B cell (primary cell): ENCODE results near the gene HOXC9. TPM values are rescaled to one million over a fixed set of nuclear protein-coding genes. Genes with fewer than 3 reads are reported as not detected.

ENCODE experiments used
- ATAC-seq: fragments of 200-7000 bp; cut with Tn5 transposase; one replicate; pipeline ENCODE4 v1.10.0; 2021; ENCODE audit warnings: low read depth, mild to moderate bottlenecking, moderate number of reproducible peaks, moderate library complexity
- CTCF ChIA-PET: fragments of 350-600 bp; sonication (Branson Sonifier 250); formaldehyde crosslinking; loops from one replicate; lab custom pipeline; 2021; ENCODE audit warnings: antibody characterized with exemption, inconsistent platforms; lab: Charles Lee
- POLR2A ChIA-PET: fragments of 350-600 bp; sonication (Branson Sonifier 250); formaldehyde crosslinking; loops from one replicate; lab custom pipeline; 2021; ENCODE audit warnings: antibody characterized with exemption; lab: Charles Lee
- DNase-seq: peaks from one replicate; pipeline ENCODE4 v3.0.0; 2013
- H2AFZ ChIP-seq: 2 replicates; pipeline ENCODE4 v1.6.1; 2012; ENCODE audit warnings: mild to moderate bottlenecking, low read depth, low read length; ENCODE audit not compliant: insufficient read depth, poor library complexity, severe bottlenecking
- H3K27ac ChIP-seq, 2 donors: 1 replicate in 1 of 2; 2 replicates in 1 of 2; pipeline ENCODE4 v1.5.1; 2012 to 2013; ENCODE audit warnings: low read length in 2 of 2, mild to moderate bottlenecking in 2 of 2, moderate library complexity in 1 of 2
- H3K27me3 ChIP-seq, 4 experiments: fragments of 200-600 bp in 1 of 4; sonication (generic) in 1 of 4; replicated peaks in 1 of 4; 1 replicate in 2 of 4; 2 replicates in 2 of 4; pipeline versions ENCODE4 v1.6.1 to v1.7.0; 2013 to 2016; ENCODE audit warnings: low read length in 3 of 4, mild to moderate bottlenecking in 2 of 4, mixed read lengths in 1 of 4, moderate library complexity in 1 of 4; ENCODE audit not compliant: insufficient read depth in 4 of 4, control insufficient read depth in 3 of 4; ENCODE audit errors: control extremely low read depth in 1 of 4
- H3K36me3 ChIP-seq, 2 experiments: replicated peaks in 1 of 2; 1 replicate in 1 of 2; 2 replicates in 1 of 2; pipeline versions ENCODE4 v1.6.1 to v1.7.1; 2013; ENCODE audit warnings: low read length in 1 of 2; ENCODE audit not compliant: insufficient read depth in 2 of 2, control insufficient read depth in 1 of 2; ENCODE audit errors: control extremely low read depth in 1 of 2, extremely low read depth in 1 of 2
- H3K4me1 ChIP-seq, 2 donors: fragments of 200-600 bp in 1 of 2; sonication (generic) in 1 of 2; 1 replicate in 1 of 2; 2 replicates in 1 of 2; pipeline versions ENCODE4 v1.5.1 to v1.6.1; 2013 to 2017; ENCODE audit warnings: low read length in 2 of 2; ENCODE audit not compliant: control insufficient read depth in 2 of 2, insufficient read depth in 2 of 2
- H3K4me2 ChIP-seq: replicated peaks from 2 replicates; pipeline ENCODE3; 2012; ENCODE audit warnings: mild to moderate bottlenecking, low read depth, low read length; ENCODE audit not compliant: poor library complexity, severe bottlenecking
- H3K4me3 ChIP-seq, 5 experiments: fragments of 200-600 bp in 1 of 5; sonication (generic) in 1 of 5; 1 replicate in 3 of 5; 2 replicates in 2 of 5; pipeline versions ENCODE4 v1.5.1 to v1.7.0; 2011 to 2016; ENCODE audit warnings: low read length in 4 of 5, mild to moderate bottlenecking in 4 of 5, low read depth in 2 of 5, control low read depth in 1 of 5, moderate library complexity in 1 of 5; ENCODE audit not compliant: insufficient read depth in 1 of 5; ENCODE audit errors: control extremely low read depth in 1 of 5, extremely low read depth in 1 of 5
- H3K79me2 ChIP-seq: fragments of 200-600 bp; sonication (generic); one replicate; pipeline ENCODE4 v1.6.0; 2016; ENCODE audit warnings: low read length; ENCODE audit not compliant: control insufficient read depth, insufficient read depth
- H3K9ac ChIP-seq: fragments of 200-600 bp; sonication (generic); 2 replicates; pipeline ENCODE4 v1.6.1; 2017; ENCODE audit warnings: mild to moderate bottlenecking, low read length, moderate library complexity
- H3K9me3 ChIP-seq, 3 donors: one replicate each; pipeline versions ENCODE4 v1.6.1 to v1.7.1; 2013; ENCODE audit warnings: low read length in 2 of 3; ENCODE audit not compliant: control insufficient read depth in 2 of 3, insufficient read depth in 1 of 3; ENCODE audit errors: control extremely low read depth in 1 of 3
- H4K20me1 ChIP-seq: 2 replicates; pipeline ENCODE4 v1.6.0; 2012; ENCODE audit warnings: mild to moderate bottlenecking, low read length; ENCODE audit not compliant: insufficient read depth, control insufficient read depth, poor library complexity, severe bottlenecking
- H3K27ac Mint-ChIP-seq: one replicate; pipeline ENCODE4 v1.8.0; 2021; ENCODE audit warnings: mixed read lengths
- H3K27me3 Mint-ChIP-seq: one replicate; pipeline ENCODE4 v1.8.0; 2021; ENCODE audit warnings: mixed read lengths
- H3K4me1 Mint-ChIP-seq: one replicate; pipeline ENCODE4 v1.8.0; 2021; ENCODE audit warnings: mixed read lengths
- H3K4me3 Mint-ChIP-seq: one replicate; pipeline ENCODE4 v1.8.0; 2021; ENCODE audit warnings: mixed read lengths
- H3K9me3 Mint-ChIP-seq: one replicate; pipeline ENCODE4 v1.8.0; 2022; ENCODE audit warnings: mixed read lengths; ENCODE audit not compliant: insufficient read depth
- CTCF ChIP-seq: fragments of 200-600 bp; IDR thresholded peaks from one replicate; pipeline ENCODE4 v1.8.0; 2022; ENCODE audit warnings: antibody characterized with exemption, mild to moderate bottlenecking
- EZH2 ChIP-seq: IDR thresholded peaks from 2 replicates; pipeline ENCODE4 v1.6.1; 2012; ENCODE audit warnings: borderline replicate concordance, low read depth, mild to moderate bottlenecking, moderate library complexity, low read length; ENCODE audit not compliant: insufficient read depth, poor library complexity, severe bottlenecking
- WGBS: methylation state at CpG from one replicate; pipeline ENCODE4 v1.1.5; 2013; ENCODE audit warnings: missing lambda C conversion rate; ENCODE audit not compliant: insufficient coverage; 5-methylcytosine and 5-hydroxymethylcytosine counted together
- intact Hi-C: fragments of 100-400 bp; cut with micrococcal nuclease; formaldehyde crosslinking; loops from one replicate; pipeline ENCODE4 v1.10.0; 2022
- polyA plus RNA-seq: library from polyadenylated mRNA; depleted of rRNA; stranded (reverse); fragments of >200 nt; gene quantifications from 2 replicates; pipeline ENCODE4 v1.2.3, GENCODE V29; 2012
- total RNA-seq, 2 donors: library from RNA; stranded (reverse); fragments of 120-200 nt in 1 of 2; gene quantifications; 1 replicate in 1 of 2; 2 replicates in 1 of 2; pipeline versions ENCODE4 v1.2.3 to v1.2.4, GENCODE V29; 2013 to 2022

The HOXC9 gene
- total and polyA plus RNA-seq, 2 donors (not counting 1 experiment from before 2014, with no cell fraction given): not detected

GRCh38 chr12:54048406-54049093 is 48.6 kb downstream of the HOXC9 start:
- H3K36me3 ChIP-seq: no peaks in the 10 kb centered on the region
- Mint-ChIP-seq H3K9me3 (no peaks in the 10 kb centered on the region), H3K4me3 (no peak overlapping the region), H3K27ac (no peak overlapping the region), H3K4me1 (peaks cover 35% of the 10 kb centered on the region), H3K27me3 (peaks cover 77% of the 10 kb centered on the region)
- WGBS: 68% methylated on average over 3 of the region's 3 CpGs
- no peak overlapping the region for H3K9ac ChIP-seq
- no peak for ATAC-seq
- no peak overlapping the region for H3K27ac ChIP-seq
- peaks cover 0 to 41% (median 2%) of the 10 kb centered on the region in 3 donors for H3K9me3 ChIP-seq
- intact Hi-C loops: no loop called here
- peaks cover 2 to 93% (median 79%) of the 10 kb centered on the region in 4 experiments for H3K27me3 ChIP-seq
- H3K79me2 ChIP-seq: no peaks in the 10 kb centered on the region
- peaks cover 43 to 46% of the 10 kb centered on the region in 2 donors for H3K4me1 ChIP-seq
- no peak overlapping the region for H3K4me2 ChIP-seq
- no peak overlapping the region for H3K4me3 ChIP-seq
- no peak overlapping the region for H2AFZ ChIP-seq
- CTCF ChIA-PET: interaction anchor here (1.1 kb wide), 1 partner anchor 18 kb away, joined by 3 read pairs; no protein-coding TSS in a partner anchor
- H4K20me1 ChIP-seq: no peaks in the 10 kb centered on the region
- POLR2A ChIA-PET: no interaction called here
- TF ChIP-seq EZH2 (no peak), CTCF (no peak)
- no peak for DNase-seq

GRCh38 chr12:54049108-54049507 is 49.1 kb downstream of the HOXC9 start:
- H3K79me2 ChIP-seq: no peaks in the 10 kb centered on the region
- Mint-ChIP-seq H3K27ac (no peak overlapping the region), H3K9me3 (no peaks in the 10 kb centered on the region), H3K27me3 (peaks cover 76% of the 10 kb centered on the region), H3K4me1 (peaks cover 40% of the 10 kb centered on the region), H3K4me3 (no peak overlapping the region)
- ChIA-PET POLR2A (no interaction called here), CTCF (interaction anchor here (1.1 kb wide), 1 partner anchor 19 kb away, joined by 3 read pairs; no protein-coding TSS in a partner anchor)
- H3K4me2 ChIP-seq: no peak overlapping the region
- H4K20me1 ChIP-seq: no peaks in the 10 kb centered on the region
- no peak overlapping the region for H3K9ac ChIP-seq
- no peak for ATAC-seq
- H3K4me3 ChIP-seq: no peak overlapping the region
- 72% methylated on average over 3 of the region's 6 CpGs for WGBS
- TF ChIP-seq EZH2: no peak
- TF ChIP-seq CTCF: no peak
- H2AFZ ChIP-seq: no peak overlapping the region
- H3K4me1 ChIP-seq: peaks cover 43 to 49% of the 10 kb centered on the region in 2 donors
- H3K27me3 ChIP-seq: peaks cover 2 to 92% (median 76%) of the 10 kb centered on the region in 4 experiments
- intact Hi-C loops: no loop called here
- H3K9me3 ChIP-seq: peaks cover 0 to 46% (median 2%) of the 10 kb centered on the region in 3 donors
- H3K36me3 ChIP-seq: no peaks in the 10 kb centered on the region
- no peak overlapping the region for H3K27ac ChIP-seq
- DNase-seq: no peak
